ENCODE data around the gene KREMEN2.
"Not testable (repeated sequence)": the region's sequence is repeated elsewhere in the genome, so short reads cannot be mapped to it uniquely, and the experiment has no call there.

Gene KREMEN2

GRCh38 chr16:2927010-2927646, 36.9 kb upstream of the KREMEN2 start:
- H3K18ac ChIP-seq (ENCODE audit: low read length) = no peak overlapping the region

DNA sequence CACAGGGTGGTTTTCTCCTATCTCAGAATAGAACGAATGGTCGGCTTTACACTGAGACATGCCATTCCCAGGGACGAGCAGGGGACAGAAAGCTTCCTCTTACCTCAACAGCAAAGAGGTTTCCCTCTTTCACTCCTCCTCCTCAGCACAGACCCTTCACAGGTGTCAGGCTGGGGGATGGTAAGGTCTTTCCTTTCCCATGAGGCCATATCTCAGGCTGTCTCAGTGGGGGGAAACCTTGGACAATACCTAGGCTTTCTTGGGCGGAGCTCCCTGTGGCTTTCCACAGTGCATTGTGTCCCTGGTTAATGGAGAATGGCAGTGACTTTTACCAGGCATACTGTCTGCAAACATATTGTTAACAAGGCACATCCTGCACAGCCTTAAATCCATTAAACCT, 35.9 kb upstream of the KREMEN2 start:
- DNase-seq (ENCODE audit: low spot score); H3K79me1 ChIP-seq (ENCODE audit: low read depth, low read length); H3K4me2 ChIP-seq (ENCODE audit: insufficient read depth, low read length, poor library complexity, severe bottlenecking); H3K4me3 ChIP-seq (ENCODE audit: low read length in 2 of 2); H2BK15ac ChIP-seq (ENCODE audit: low read length); H4K8ac ChIP-seq (ENCODE audit: low read depth, low read length); H2AFZ ChIP-seq (ENCODE audit: low read length); H3K14ac ChIP-seq (ENCODE audit: low read length); H3K23ac ChIP-seq (ENCODE audit: low read depth, low read length, poor library complexity); H3K9ac ChIP-seq (ENCODE audit: low read depth, low read length, poor library complexity); H3K9me3 ChIP-seq (replicated peaks in 1 of 2; ENCODE audit: control insufficient read depth in 2 of 2, insufficient read depth in 1 of 2, low read depth in 1 of 2, low read length in 2 of 2); H3K4ac ChIP-seq (ENCODE audit: low read length); H3K27ac ChIP-seq (replicated peaks; ENCODE audit: low read length); H3K18ac ChIP-seq (ENCODE audit: low read length); H4K91ac ChIP-seq (ENCODE audit: low read depth, low read length, poor library complexity); H3K27me3 ChIP-seq (ENCODE audit: control insufficient read depth in 3 of 3, insufficient read depth in 3 of 3, low read depth in 1 of 3, low read length in 3 of 3); H2BK5ac ChIP-seq (ENCODE audit: low read length); H2BK120ac ChIP-seq (ENCODE audit: low read depth, low read length); H2BK12ac ChIP-seq (ENCODE audit: low read length); H2AK5ac ChIP-seq (ENCODE audit: low read depth, low read length): not testable (repeated sequence)
- Histone ChIP-seq H3K36me3 (replicated peaks in 1 of 2; ENCODE audit: control insufficient read depth in 2 of 2, insufficient read depth in 2 of 2, low read length in 2 of 2) (peaks cover 0 to 16% of the 10 kb centered on the region in 2 donors), H3K4me1 (ENCODE audit: control insufficient read depth in 2 of 2, insufficient read depth in 1 of 2, low read depth in 1 of 2, low read length in 2 of 2) (peaks cover 0 to 17% of the 10 kb centered on the region in 2 donors)
- no CpG with 5 or more reads among the region's 4 CpGs for WGBS, 2 donors (ENCODE audit: extremely low coverage in 2 of 2, insufficient read length in 2 of 2, insufficient replicate concordance in 1 of 2)

More at GRCh38 chr16:2927010-2927646, 36.9 kb upstream of the KREMEN2 start:
- H4K91ac ChIP-seq (ENCODE audit: low read depth, low read length, poor library complexity) = no peak overlapping the region
- H3K14ac ChIP-seq (ENCODE audit: low read length) = no peak overlapping the region
- no peak overlapping the region for H3K4me2 ChIP-seq (ENCODE audit: insufficient read depth, low read length, poor library complexity, severe bottlenecking)
- no peak overlapping the region for H2BK12ac ChIP-seq (ENCODE audit: low read length)
- peaks cover 0 to 14% of the 10 kb centered on the region in 2 donors for H3K36me3 ChIP-seq (replicated peaks in 1 of 2; ENCODE audit: control insufficient read depth in 2 of 2, insufficient read depth in 2 of 2, low read length in 2 of 2)
- H3K4ac ChIP-seq (ENCODE audit: low read length) = no peak overlapping the region
- H2AK5ac ChIP-seq (ENCODE audit: low read depth, low read length) = no peak overlapping the region
- H3K27ac ChIP-seq (replicated peaks; ENCODE audit: low read length) = no peak overlapping the region
- no peak overlapping the region for H3K4me3 ChIP-seq (ENCODE audit: low read length in 2 of 2)
- DNase-seq (ENCODE audit: low spot score) = peak; percentile 87
- peak overlapping the region; percentile 71 for H2AFZ ChIP-seq (ENCODE audit: low read length)
- WGBS, 2 donors (ENCODE audit: extremely low coverage in 2 of 2, insufficient read length in 2 of 2, insufficient replicate concordance in 1 of 2) = no CpG with 5 or more reads among the region's 19 CpGs
- no peaks in the 10 kb centered on the region for H3K27me3 ChIP-seq (ENCODE audit: control insufficient read depth in 3 of 3, insufficient read depth in 3 of 3, low read depth in 1 of 3, low read length in 3 of 3)
- no peak overlapping the region for H2BK15ac ChIP-seq (ENCODE audit: low read length)
- peaks cover 0 to 17% of the 10 kb centered on the region in 2 donors for H3K4me1 ChIP-seq (ENCODE audit: control insufficient read depth in 2 of 2, insufficient read depth in 1 of 2, low read depth in 1 of 2, low read length in 2 of 2)
- no peak overlapping the region for H3K9ac ChIP-seq (ENCODE audit: low read depth, low read length, poor library complexity)
- H3K79me1 ChIP-seq (ENCODE audit: low read depth, low read length) = peaks cover 5% of the 10 kb centered on the region
- H4K8ac ChIP-seq (ENCODE audit: low read depth, low read length) = no peak overlapping the region
- H3K9me3 ChIP-seq (replicated peaks in 1 of 2; ENCODE audit: control insufficient read depth in 2 of 2, insufficient read depth in 1 of 2, low read depth in 1 of 2, low read length in 2 of 2) = no peaks in the 10 kb centered on the region
- no peak overlapping the region for H2BK120ac ChIP-seq (ENCODE audit: low read depth, low read length)
- no peak overlapping the region for H2BK5ac ChIP-seq (ENCODE audit: low read length)
- H3K23ac ChIP-seq (ENCODE audit: low read depth, low read length, poor library complexity) = no peak overlapping the region

GRCh38 chr16:2928796-2929195, 35.3 kb upstream of the KREMEN2 start:
- Histone ChIP-seq H3K79me1 (ENCODE audit: low read depth, low read length) (peaks cover 5% of the 10 kb centered on the region), H3K27ac (replicated peaks; ENCODE audit: low read length) (no peak overlapping the region), H2BK5ac (ENCODE audit: low read length) (no peak overlapping the region), H2BK15ac (ENCODE audit: low read length) (no peak overlapping the region), H4K91ac (ENCODE audit: low read depth, low read length, poor library complexity) (no peak overlapping the region), H2AK5ac (ENCODE audit: low read depth, low read length) (peak overlapping the region; percentile 61), H3K4me2 (ENCODE audit: insufficient read depth, low read length, poor library complexity, severe bottlenecking) (no peak overlapping the region), H3K4me3 (ENCODE audit: low read length in 2 of 2) (no peak overlapping the region), H3K9me3 (replicated peaks in 1 of 2; ENCODE audit: control insufficient read depth in 2 of 2, insufficient read depth in 1 of 2, low read depth in 1 of 2, low read length in 2 of 2) (no peaks in the 10 kb centered on the region), H2BK12ac (ENCODE audit: low read length) (no peak overlapping the region), H3K18ac (ENCODE audit: low read length) (peak overlapping the region; percentile 72), H2AFZ (ENCODE audit: low read length) (no peak overlapping the region), H3K14ac (ENCODE audit: low read length) (peak overlapping the region; percentile 38), H2BK120ac (ENCODE audit: low read depth, low read length) (no peak overlapping the region), H4K8ac (ENCODE audit: low read depth, low read length) (no peak overlapping the region), H3K23ac (ENCODE audit: low read depth, low read length, poor library complexity) (no peak overlapping the region), H3K4me1 (ENCODE audit: control insufficient read depth in 2 of 2, insufficient read depth in 1 of 2, low read depth in 1 of 2, low read length in 2 of 2) (peaks cover 0 to 17% of the 10 kb centered on the region in 2 donors), H3K9ac (ENCODE audit: low read depth, low read length, poor library complexity) (no peak overlapping the region), H3K36me3 (replicated peaks in 1 of 2; ENCODE audit: control insufficient read depth in 2 of 2, insufficient read depth in 2 of 2, low read length in 2 of 2) (peaks cover 0 to 19% of the 10 kb centered on the region in 2 donors), H3K27me3 (ENCODE audit: control insufficient read depth in 3 of 3, insufficient read depth in 3 of 3, low read depth in 1 of 3, low read length in 3 of 3) (no peaks in the 10 kb centered on the region), H3K4ac (ENCODE audit: low read length) (no peak overlapping the region)
- WGBS, 2 donors (ENCODE audit: extremely low coverage in 2 of 2, insufficient read length in 2 of 2, insufficient replicate concordance in 1 of 2) = no CpG with 5 or more reads among the region's 11 CpGs
- DNase-seq (ENCODE audit: low spot score) = no peak

GRCh38 chr16:2929693-2930092, 34.4 kb upstream of the KREMEN2 start:
- H4K8ac ChIP-seq (ENCODE audit: low read depth, low read length) = no peak overlapping the region
- H2BK12ac ChIP-seq (ENCODE audit: low read length) = no peak overlapping the region
- H3K27me3 ChIP-seq (ENCODE audit: control insufficient read depth in 3 of 3, insufficient read depth in 3 of 3, low read depth in 1 of 3, low read length in 3 of 3) = no peaks in the 10 kb centered on the region
- H3K79me1 ChIP-seq (ENCODE audit: low read depth, low read length) = peaks cover 5% of the 10 kb centered on the region
- H3K23ac ChIP-seq (ENCODE audit: low read depth, low read length, poor library complexity) = no peak overlapping the region
- H3K9me3 ChIP-seq (replicated peaks in 1 of 2; ENCODE audit: control insufficient read depth in 2 of 2, insufficient read depth in 1 of 2, low read depth in 1 of 2, low read length in 2 of 2) = no peaks in the 10 kb centered on the region
- H3K4me3 ChIP-seq (ENCODE audit: low read length in 2 of 2) = no peak overlapping the region
- no peak overlapping the region for H2AK5ac ChIP-seq (ENCODE audit: low read depth, low read length)
- WGBS, 2 donors (ENCODE audit: extremely low coverage in 2 of 2, insufficient read length in 2 of 2, insufficient replicate concordance in 1 of 2) = no CpG with 5 or more reads among the region's 14 CpGs
- H2BK120ac ChIP-seq (ENCODE audit: low read depth, low read length) = no peak overlapping the region
- peaks cover 3 to 28% of the 10 kb centered on the region in 2 donors for H3K36me3 ChIP-seq (replicated peaks in 1 of 2; ENCODE audit: control insufficient read depth in 2 of 2, insufficient read depth in 2 of 2, low read length in 2 of 2)
- H3K4me1 ChIP-seq (ENCODE audit: control insufficient read depth in 2 of 2, insufficient read depth in 1 of 2, low read depth in 1 of 2, low read length in 2 of 2) = peaks cover 0 to 17% of the 10 kb centered on the region in 2 donors
- H4K91ac ChIP-seq (ENCODE audit: low read depth, low read length, poor library complexity) = no peak overlapping the region
- H3K14ac ChIP-seq (ENCODE audit: low read length) = no peak overlapping the region
- H2AFZ ChIP-seq (ENCODE audit: low read length) = no peak overlapping the region
- H3K4me2 ChIP-seq (ENCODE audit: insufficient read depth, low read length, poor library complexity, severe bottlenecking) = no peak overlapping the region
- no peak overlapping the region for H3K18ac ChIP-seq (ENCODE audit: low read length)
- no peak overlapping the region for H3K4ac ChIP-seq (ENCODE audit: low read length)
- no peak overlapping the region for H2BK15ac ChIP-seq (ENCODE audit: low read length)
- H3K27ac ChIP-seq (replicated peaks; ENCODE audit: low read length) = no peak overlapping the region
- no peak for DNase-seq (ENCODE audit: low spot score)
- no peak overlapping the region for H2BK5ac ChIP-seq (ENCODE audit: low read length)
- no peak overlapping the region for H3K9ac ChIP-seq (ENCODE audit: low read depth, low read length, poor library complexity)

All from neuronal stem cell (in vitro differentiated cells).